ENCODE results near the gene WRAP53.

Gene WRAP53

GRCh38 chr17:7697828-7698588 lies 9.7 kb downstream of the WRAP53 start:
- no peak for TF ChIP-seq CTCF (IDR thresholded peaks at IDR 0.05; ENCODE audit: borderline replicate concordance, insufficient read depth, low read depth, low read length)
- no peak overlapping the region for H3K4me3 ChIP-seq (ENCODE audit: low read depth, low read length)

- H3K4me3 ChIP-seq (ENCODE audit: low read depth, low read length), result no peak overlapping the region
- no peak for TF ChIP-seq CTCF (IDR thresholded peaks at IDR 0.05; ENCODE audit: borderline replicate concordance, insufficient read depth, low read depth, low read length)
Observed at GRCh38 chr17:7700510-7700909, 12.2 kb downstream of the WRAP53 start.

GRCh38 chr17:7701681-7702080 lies 13.4 kb downstream of the WRAP53 start:
- TF ChIP-seq CTCF (IDR thresholded peaks at IDR 0.05; ENCODE audit: borderline replicate concordance, insufficient read depth, low read depth, low read length), result no peak
- no peak overlapping the region for H3K4me3 ChIP-seq (ENCODE audit: low read depth, low read length)

- H3K4me3 ChIP-seq (ENCODE audit: low read depth, low read length), result no peak overlapping the region
- TF ChIP-seq CTCF (IDR thresholded peaks at IDR 0.05; ENCODE audit: borderline replicate concordance, insufficient read depth, low read depth, low read length), result no peak
Observed at GRCh38 chr17:7702776-7703175, 14.5 kb downstream of the WRAP53 start.

GRCh38 chr17:7703584-7704479 lies 15.6 kb downstream of the WRAP53 start:
- no peak for TF ChIP-seq CTCF (IDR thresholded peaks at IDR 0.05; ENCODE audit: borderline replicate concordance, insufficient read depth, low read depth, low read length)
- H3K4me3 ChIP-seq (ENCODE audit: low read depth, low read length), result no peak overlapping the region

- no peak within 1 kb of the TSS for H3K4me3 ChIP-seq (ENCODE audit: low read depth, low read length)
- no peak for TF ChIP-seq CTCF (IDR thresholded peaks at IDR 0.05; ENCODE audit: borderline replicate concordance, insufficient read depth, low read depth, low read length)
Observed at GRCh38 chr17:7704601-7705268, 16.5 kb downstream of the WRAP53 start, which contains the start of gene EFNB3. Gene EFNB3, plus strand, starts transcription at chr17:7705202. Its CDS starts 397 bp downstream, at chr17:7705599.
